Cardiac muscle cell (in vitro differentiated cells and primary cell): ENCODE data around the gene IMPDH1. TPM values are rescaled to one million over a fixed set of nuclear protein-coding genes. Genes with fewer than 3 reads are reported as not detected.
A peak's percentile ranks its signal among the peaks of the same experiment; 100 is the strongest.

Experiments
- DNase-seq, 2 donors: peaks; one replicate each; pipeline versions ENCODE4 v3.0.0 to v3.0.0-alpha.2; 2010 to 2017; ENCODE audit warnings: low read depth in 1 of 2, low spot score in 1 of 2
- H3K27ac ChIP-seq: fragments of 200-600 bp; sonication (generic); 2 replicates; pipeline ENCODE4 v1.5.1; 2016
- H3K27me3 ChIP-seq: fragments of 200-600 bp; sonication (generic); 2 replicates; pipeline ENCODE4 v1.6.0; 2016; ENCODE audit warnings: control low read depth
- H3K36me3 ChIP-seq: fragments of 200-600 bp; sonication (generic); 2 replicates; pipeline ENCODE4 v1.5.1; 2016; ENCODE audit warnings: control low read depth
- H3K4me1 ChIP-seq: fragments of 200-600 bp; sonication (generic); 2 replicates; pipeline ENCODE4 v1.8.1; 2017; ENCODE audit warnings: low read depth, mild to moderate bottlenecking, mixed run types
- H3K4me3 ChIP-seq: fragments of 200-600 bp; sonication (generic); 2 replicates; pipeline ENCODE4 v1.5.1; 2016; ENCODE audit warnings: mild to moderate bottlenecking
- H3K9me3 ChIP-seq: fragments of 200-600 bp; sonication (generic); 2 replicates; pipeline ENCODE4 v1.5.1; 2017; ENCODE audit warnings: low read depth, mild to moderate bottlenecking, control low read depth
- CTCF ChIP-seq: IDR thresholded peaks from 2 replicates; pipeline ENCODE4 v1.5.1; 2012; ENCODE audit warnings: low read depth, mild to moderate bottlenecking, low read length
- polyA plus RNA-seq: library from polyadenylated mRNA; unstranded; fragments of >200 nt; fragmentation: Nextera tagmentation; extraction: Ambion mirVana; gene quantifications from 2 replicates; pipeline ENCODE4 v1.2.1, GENCODE V29; 2016
- total RNA-seq: library from RNA; depleted of rRNA; stranded (reverse); fragments of >200 nt; gene quantifications from 2 replicates; pipeline ENCODE4 v1.2.3, GENCODE V29; 2016

IMPDH1 gene
- total and polyA plus RNA-seq, 2 experiments from 2014 or later = 20.5 to 24.0 TPM

GRCh38 chr7:128407233-128407589 lies 2.6 kb downstream of the IMPDH1 start:
- TF ChIP-seq CTCF = no peak

DNA sequence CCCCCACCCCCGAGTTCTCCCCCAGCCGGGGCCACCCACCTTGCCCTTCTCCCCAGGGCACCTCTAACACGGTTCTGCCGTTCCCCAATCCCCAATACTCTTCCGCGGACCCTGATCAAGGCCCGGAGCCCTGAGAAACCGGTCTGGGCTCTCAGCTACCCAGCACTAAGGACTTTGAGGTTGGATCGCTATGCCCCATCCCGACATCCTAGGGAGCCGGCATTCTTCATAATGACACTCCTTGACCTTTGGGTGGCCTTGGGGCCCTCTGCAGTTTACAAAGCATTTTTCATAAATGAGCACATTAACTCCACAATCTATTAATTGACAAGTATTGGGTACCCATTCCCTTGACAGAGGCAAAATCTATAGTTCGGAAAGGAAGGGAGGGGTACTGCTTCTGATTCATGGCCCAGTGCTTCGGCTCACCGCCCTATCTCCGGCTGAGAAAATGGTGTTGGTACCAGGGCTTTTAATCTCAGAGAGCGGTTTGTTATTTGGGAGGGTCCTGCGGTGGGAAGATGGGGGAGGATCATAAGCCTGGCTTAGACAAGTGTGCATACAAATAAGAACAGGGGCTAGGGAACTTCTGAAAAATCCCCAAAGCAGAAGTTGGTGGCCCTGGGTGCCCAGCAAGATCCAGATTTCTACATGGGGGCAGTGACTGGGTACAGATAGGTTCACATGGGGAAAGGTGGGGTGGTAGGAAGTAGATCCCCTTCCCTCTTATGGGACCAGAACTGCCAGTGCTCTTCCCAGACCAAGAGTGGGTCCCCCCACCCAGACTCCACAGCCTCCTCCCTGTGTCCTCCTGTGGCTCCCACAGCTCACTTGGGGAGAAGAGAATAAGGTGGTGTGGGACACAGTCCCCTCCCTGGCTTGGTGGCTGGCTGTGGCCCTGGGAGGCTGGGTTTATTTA lies 3.2 kb downstream of the IMPDH1 start:
- no peaks in the 10 kb centered on the region for H3K4me1 ChIP-seq
- no peak for DNase-seq
- H3K27ac ChIP-seq = no peak overlapping the region
- TF ChIP-seq CTCF = no peak
- no peaks in the 10 kb centered on the region for H3K9me3 ChIP-seq
- peak overlapping the region; percentile 65 for H3K4me3 ChIP-seq
- peaks cover 48% of the 10 kb centered on the region for H3K27me3 ChIP-seq
- H3K36me3 ChIP-seq = no peaks in the 10 kb centered on the region

More at GRCh38 chr7:128407233-128407589, 2.6 kb downstream of the IMPDH1 start:
- Histone ChIP-seq H3K4me3 (no peak overlapping the region), H3K27me3 (peaks cover 52% of the 10 kb centered on the region), H3K27ac (no peak overlapping the region), H3K4me1 (no peaks in the 10 kb centered on the region), H3K9me3 (no peaks in the 10 kb centered on the region), H3K36me3 (no peaks in the 10 kb centered on the region)
- no peak for DNase-seq

DNA sequence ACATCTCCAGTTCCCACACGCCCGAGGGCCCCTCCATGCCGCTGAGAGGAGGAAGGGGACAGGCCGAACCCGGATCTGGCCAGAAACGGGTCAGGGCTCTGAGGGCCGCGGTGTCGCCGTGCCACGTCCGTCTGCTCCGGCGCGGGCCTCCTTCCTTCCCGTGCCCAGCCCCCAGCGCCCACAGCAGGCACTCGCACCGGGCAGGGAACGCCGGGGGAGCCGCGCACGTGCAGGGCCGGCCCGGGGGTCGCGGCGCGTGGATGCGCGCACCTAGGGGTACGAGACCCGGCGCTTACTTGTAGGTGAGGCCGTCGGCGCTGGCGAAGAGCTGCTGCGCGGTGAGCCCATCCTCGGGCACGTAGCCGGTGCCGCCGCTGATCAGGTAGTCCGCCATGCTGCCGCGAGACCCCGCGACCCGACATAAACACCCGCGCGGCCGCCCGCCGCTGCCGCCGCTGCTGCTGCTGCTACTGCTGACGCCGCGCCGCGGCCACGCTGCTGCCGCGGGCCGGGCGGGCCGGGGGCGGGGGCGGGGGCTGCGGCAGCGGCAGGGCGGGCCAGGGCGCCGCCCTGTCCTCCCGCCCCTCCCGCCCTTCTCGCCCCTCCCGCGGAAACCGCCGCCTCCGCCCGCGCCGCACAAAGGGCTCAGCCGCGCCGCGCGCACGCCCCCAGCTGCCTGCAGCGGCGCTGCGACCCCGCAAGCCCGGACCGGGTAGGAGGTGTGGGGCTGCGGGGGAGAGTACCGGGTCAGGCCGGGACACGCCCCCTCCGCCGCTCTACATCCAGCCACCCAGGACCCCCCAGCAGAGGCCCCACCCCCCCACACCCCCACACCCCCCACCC lies 4.1 kb downstream of the IMPDH1 start:
- H3K4me1 ChIP-seq = no peaks in the 10 kb centered on the region
- no peak for TF ChIP-seq CTCF
- no peaks in the 10 kb centered on the region for H3K9me3 ChIP-seq
- peak overlapping the region; percentile 65 for H3K4me3 ChIP-seq
- H3K27ac ChIP-seq = no peak overlapping the region
- DNase-seq = peak; percentile 50 to 66
- H3K27me3 ChIP-seq = peaks cover 39% of the 10 kb centered on the region
- H3K36me3 ChIP-seq = no peaks in the 10 kb centered on the region

GRCh38 chr7:128404886-128405470 lies 4.8 kb downstream of the IMPDH1 start:
- no peak for DNase-seq
- Histone ChIP-seq H3K4me3 (peak overlapping the region; percentile 65), H3K27ac (no peak overlapping the region), H3K9me3 (no peaks in the 10 kb centered on the region), H3K27me3 (peaks cover 36% of the 10 kb centered on the region), H3K36me3 (no peaks in the 10 kb centered on the region), H3K4me1 (no peaks in the 10 kb centered on the region)
- TF ChIP-seq CTCF = peak; percentile 21

- Histone ChIP-seq H3K9me3 (no peaks in the 10 kb centered on the region), H3K4me3 (no peak overlapping the region), H3K27ac (no peak overlapping the region), H3K36me3 (no peaks in the 10 kb centered on the region), H3K4me1 (no peaks in the 10 kb centered on the region), H3K27me3 (peaks cover 35% of the 10 kb centered on the region)
- DNase-seq = no peak
- TF ChIP-seq CTCF = no peak
These were observed 5.6 kb downstream of the IMPDH1 start for GRCh38 chr7:128404143-128404681.
